IMR-90 (cell line): ENCODE results near the gene TAF9B. TPM values are rescaled to one million over a fixed set of nuclear protein-coding genes. Genes with fewer than 3 reads are reported as not detected.

Experiments
- ATAC-seq: fragments of 200-7000 bp; cut with Tn5 transposase; 2 replicates; pipeline ENCODE4 v1.9.1; 2020; ENCODE audit warnings: low read depth, mild to moderate bottlenecking, moderate library complexity
- BruUV-seq: library from RNA; stranded (reverse); fragments of 400-500 nt; replicated peaks from 2 replicates; lab custom pipeline; 2021; lab: Mats Ljungman, UMichigan
- CTCF ChIA-PET: fragments of 300-600 bp; formaldehyde crosslinking; extraction: SDS; loops from one replicate; lab custom pipeline; 2021; ENCODE audit warnings: antibody characterized with exemption; lab: Yijun Ruan, JAX
- POLR2A ChIA-PET: fragments of 300-600 bp; sonication (Branson Sonifier 250); formaldehyde crosslinking; loops from one replicate; lab custom pipeline; 2022; ENCODE audit warnings: antibody characterized with exemption; ENCODE audit not compliant: unreplicated experiment; lab: Charles Lee
- DNase-seq: peaks from one replicate; pipeline ENCODE4 v3.0.0; 2013
- H2AFZ ChIP-seq: replicated peaks from 2 replicates; pipeline ENCODE3; 2013; ENCODE audit warnings: low read length, mild to moderate bottlenecking; ENCODE audit not compliant: poor library complexity
- H2AK5ac ChIP-seq: 2 replicates; pipeline ENCODE4 v1.6.1; 2013; ENCODE audit warnings: low read depth, low read length, inconsistent platforms
- H2AK9ac ChIP-seq: replicated peaks from 2 replicates; pipeline ENCODE3; 2013; ENCODE audit warnings: mild to moderate bottlenecking, low read depth, low read length, moderate library complexity; ENCODE audit not compliant: poor library complexity
- H2BK120ac ChIP-seq: 2 replicates; pipeline ENCODE4 v1.6.1; 2013; ENCODE audit warnings: low read depth, low read length, inconsistent platforms
- H2BK15ac ChIP-seq: 3 replicates; pipeline ENCODE4 v1.6.1; 2013; ENCODE audit warnings: low read depth, low read length, inconsistent platforms
- H2BK20ac ChIP-seq: 2 replicates; pipeline ENCODE4 v1.6.1; 2013; ENCODE audit warnings: low read depth, mild to moderate bottlenecking, inconsistent platforms, low read length, moderate library complexity
- H2BK5ac ChIP-seq: 2 replicates; pipeline ENCODE4 v1.6.1; 2013; ENCODE audit warnings: mild to moderate bottlenecking, low read depth, low read length, inconsistent platforms; ENCODE audit not compliant: poor library complexity, severe bottlenecking
- H3K14ac ChIP-seq: replicated peaks from 2 replicates; pipeline ENCODE4 v1.6.1; 2013; ENCODE audit warnings: low read depth, low read length, inconsistent platforms
- H3K18ac ChIP-seq: 2 replicates; pipeline ENCODE4 v1.6.1; 2013; ENCODE audit warnings: low read depth, low read length, control low read depth
- H3K23ac ChIP-seq: 2 replicates; pipeline ENCODE4 v1.6.1; 2013; ENCODE audit warnings: low read depth, low read length, inconsistent platforms
- H3K27ac ChIP-seq: 2 replicates; pipeline ENCODE4 v1.5.1; 2013; ENCODE audit warnings: mild to moderate bottlenecking, control low read depth, low read length; ENCODE audit not compliant: insufficient read depth
- H3K27me3 ChIP-seq: 2 replicates; pipeline ENCODE4 v1.6.1; 2013; ENCODE audit warnings: low read length; ENCODE audit not compliant: control insufficient read depth, insufficient read depth
- H3K36me3 ChIP-seq: 2 replicates; pipeline ENCODE4 v1.6.1; 2013; ENCODE audit warnings: low read length, mixed read lengths; ENCODE audit not compliant: control insufficient read depth, insufficient read depth
- H3K4ac ChIP-seq: 2 replicates; pipeline ENCODE4 v1.6.1; 2013; ENCODE audit warnings: low read depth, low read length, inconsistent platforms
- H3K4me1 ChIP-seq: 2 replicates; pipeline ENCODE4 v1.6.1; 2013; ENCODE audit warnings: low read length, mixed read lengths; ENCODE audit not compliant: control insufficient read depth, insufficient read depth
- H3K4me2 ChIP-seq: 2 replicates; pipeline ENCODE4 v1.6.1; 2013; ENCODE audit warnings: low read depth, mild to moderate bottlenecking, control low read depth, low read length, moderate library complexity
- H3K4me3 ChIP-seq: 2 replicates; pipeline ENCODE4 v1.5.1; 2013; ENCODE audit warnings: low read depth, mild to moderate bottlenecking, control low read depth, low read length, moderate library complexity; ENCODE audit not compliant: insufficient read depth
- H3K56ac ChIP-seq: 2 replicates; pipeline ENCODE4 v1.6.1; 2013; ENCODE audit warnings: low read length, inconsistent platforms; ENCODE audit not compliant: insufficient read depth; ENCODE audit errors: extremely low read depth
- H3K79me1 ChIP-seq, 2 experiments: 2 replicates each; pipeline ENCODE4 v1.6.1; 2013; ENCODE audit warnings: low read length in 2 of 2, inconsistent platforms in 1 of 2, low read depth in 1 of 2
- H3K9ac ChIP-seq: 2 replicates; pipeline ENCODE4 v1.6.1; 2013; ENCODE audit warnings: low read depth, low read length, control low read depth
- H3K9me1 ChIP-seq: 2 replicates; pipeline ENCODE4 v1.6.1; 2013; ENCODE audit warnings: low read length, inconsistent platforms; ENCODE audit not compliant: insufficient read depth
- H3K9me3 ChIP-seq: 2 replicates; pipeline ENCODE4 v1.6.1; 2013; ENCODE audit warnings: low read length; ENCODE audit not compliant: control insufficient read depth, insufficient read depth
- H4K20me1 ChIP-seq: 2 replicates; pipeline ENCODE4 v1.6.1; 2013; ENCODE audit warnings: low read length, inconsistent platforms; ENCODE audit not compliant: insufficient read depth
- H4K5ac ChIP-seq: 2 replicates; pipeline ENCODE4 v1.6.1; 2013; ENCODE audit warnings: mild to moderate bottlenecking, low read depth, low read length, control low read depth
- H4K8ac ChIP-seq, 2 experiments: 2 replicates each; pipeline ENCODE4 v1.6.1; 2013; ENCODE audit warnings: low read depth in 2 of 2, low read length in 2 of 2, control low read depth in 1 of 2, inconsistent platforms in 1 of 2
- H4K91ac ChIP-seq: 2 replicates; pipeline ENCODE4 v1.6.1; 2013; ENCODE audit warnings: low read depth, low read length, inconsistent platforms; ENCODE audit not compliant: insufficient read depth
- FOS ChIP-seq: fragments of 150-350 bp; IDR thresholded peaks from 2 replicates; pipeline ENCODE4 v1.6.1; 2016; ENCODE audit warnings: low read depth, low read length
- RFX5 ChIP-seq: IDR thresholded peaks from 2 replicates; pipeline ENCODE4 v1.8.0; 2012; ENCODE audit warnings: low read depth, mild to moderate bottlenecking, low read length, moderate library complexity
- USF2 ChIP-seq: fragments of 150-350 bp; IDR thresholded peaks from 2 replicates; pipeline ENCODE4 v1.6.1; 2017; ENCODE audit warnings: mild to moderate bottlenecking, antibody characterized with exemption, low read length, low read depth
- dilution Hi-C: fragments of 300-500 bp; cut with HindIII; formaldehyde crosslinking; loops from one replicate; pipeline ENCODE4 v1.14.3; 2018; ENCODE audit warnings: low sequenced_read_pairs; ENCODE audit not compliant: unreplicated experiment
- in situ Hi-C: fragments of 300-500 bp; cut with MboI; formaldehyde crosslinking; loops from 3 replicates; pipeline ENCODE4 v1.14.3; 2019; ENCODE audit warnings: low sequenced_read_pairs, inconsistent platforms, mixed read lengths
- intact Hi-C: fragments of 100-400 bp; cut with micrococcal nuclease; formaldehyde crosslinking; loops from 2 replicates; pipeline ENCODE4 v1.10.0; 2022
- polyA plus RNA-seq, 3 experiments: library from polyadenylated mRNA; depleted of rRNA; stranded (reverse); fragments of >200 nt; gene quantifications; 2 replicates each; pipeline ENCODE4 v1.2.3, GENCODE V29; 2012; ENCODE audit warnings: low replicate concordance in 1 of 3
- total RNA-seq: library from RNA; depleted of rRNA; stranded (reverse); fragments of >200 nt; gene quantifications from 2 replicates; pipeline ENCODE4 v1.2.3, GENCODE V29; 2012
- TF ChIP-seq, protein P1 (sequence below): conservative IDR thresholded peaks from 2 replicates; pipeline ENCODE4 v1.5.1; 2012; ENCODE audit warnings: mild to moderate bottlenecking, low read depth, low read length, improper control_type of control experiment

Gene TAF9B
- total and polyA plus RNA-seq, 2 of the 4 experiments (the other 2 are of a cell fraction): 12.4 to 21.5 TPM

GRCh38 chrX:78123190-78123589 lies 16.3 kb downstream of the TAF9B start:
- H3K23ac ChIP-seq: no peak overlapping the region
- H2BK120ac ChIP-seq: no peak overlapping the region
- no TSS peak for BruUV-seq
- no peak overlapping the region for H3K4ac ChIP-seq
- H3K36me3 ChIP-seq: peaks cover 39% of the 10 kb centered on the region
- no peak overlapping the region for H2BK5ac ChIP-seq
- no peak overlapping the region for H3K27ac ChIP-seq
- H3K4me2 ChIP-seq: no peak overlapping the region
- no peaks in the 10 kb centered on the region for H3K9me3 ChIP-seq
- H4K8ac ChIP-seq: no peak overlapping the region
- dilution Hi-C loops (no loop called here), intact Hi-C loops (no loop called here), in situ Hi-C loops (no loop called here)
- no peak overlapping the region for H2AK9ac ChIP-seq
- H3K4me1 ChIP-seq: no peaks in the 10 kb centered on the region
- ChIA-PET CTCF (no interaction called here), POLR2A (no interaction called here)
- H2AFZ ChIP-seq: no peak overlapping the region
- H4K5ac ChIP-seq: no peak overlapping the region
- no peak overlapping the region for H3K14ac ChIP-seq
- H2BK20ac ChIP-seq: no peak overlapping the region
- ATAC-seq (no peak), DNase-seq (peak; percentile 63)
- no peak overlapping the region for H3K4me3 ChIP-seq
- no peak overlapping the region for H2BK15ac ChIP-seq
- no peak overlapping the region for H3K9ac ChIP-seq
- no peaks in the 10 kb centered on the region for H3K9me1 ChIP-seq
- H4K20me1 ChIP-seq: peaks cover 57% of the 10 kb centered on the region
- H3K18ac ChIP-seq: no peak overlapping the region
- TF ChIP-seq, protein P1, sequence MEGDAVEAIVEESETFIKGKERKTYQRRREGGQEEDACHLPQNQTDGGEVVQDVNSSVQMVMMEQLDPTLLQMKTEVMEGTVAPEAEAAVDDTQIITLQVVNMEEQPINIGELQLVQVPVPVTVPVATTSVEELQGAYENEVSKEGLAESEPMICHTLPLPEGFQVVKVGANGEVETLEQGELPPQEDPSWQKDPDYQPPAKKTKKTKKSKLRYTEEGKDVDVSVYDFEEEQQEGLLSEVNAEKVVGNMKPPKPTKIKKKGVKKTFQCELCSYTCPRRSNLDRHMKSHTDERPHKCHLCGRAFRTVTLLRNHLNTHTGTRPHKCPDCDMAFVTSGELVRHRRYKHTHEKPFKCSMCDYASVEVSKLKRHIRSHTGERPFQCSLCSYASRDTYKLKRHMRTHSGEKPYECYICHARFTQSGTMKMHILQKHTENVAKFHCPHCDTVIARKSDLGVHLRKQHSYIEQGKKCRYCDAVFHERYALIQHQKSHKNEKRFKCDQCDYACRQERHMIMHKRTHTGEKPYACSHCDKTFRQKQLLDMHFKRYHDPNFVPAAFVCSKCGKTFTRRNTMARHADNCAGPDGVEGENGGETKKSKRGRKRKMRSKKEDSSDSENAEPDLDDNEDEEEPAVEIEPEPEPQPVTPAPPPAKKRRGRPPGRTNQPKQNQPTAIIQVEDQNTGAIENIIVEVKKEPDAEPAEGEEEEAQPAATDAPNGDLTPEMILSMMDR: no peak
- TF ChIP-seq RFX5 (no peak), USF2 (no peak), FOS (no peak)
- H2AK5ac ChIP-seq: no peak overlapping the region
- no peaks in the 10 kb centered on the region for H3K27me3 ChIP-seq
- H3K79me1 ChIP-seq: peaks cover 4 to 6% of the 10 kb centered on the region in 2 experiments; a peak in 3 of 4 replicates
- no peak overlapping the region for H4K91ac ChIP-seq
- no peak overlapping the region for H3K56ac ChIP-seq
